GM18499 (cell line): ENCODE data around the gene PIAS1.

Experiments used
- ATAC-seq: cut with Tn5 transposase; IDR thresholded peaks from one replicate; pipeline ENCODE4 v1.9.1; 2021; ENCODE audit warnings: moderate number of reproducible peaks; ENCODE audit not compliant: insufficient read depth, unreplicated experiment

The PIAS1 gene

DNA sequence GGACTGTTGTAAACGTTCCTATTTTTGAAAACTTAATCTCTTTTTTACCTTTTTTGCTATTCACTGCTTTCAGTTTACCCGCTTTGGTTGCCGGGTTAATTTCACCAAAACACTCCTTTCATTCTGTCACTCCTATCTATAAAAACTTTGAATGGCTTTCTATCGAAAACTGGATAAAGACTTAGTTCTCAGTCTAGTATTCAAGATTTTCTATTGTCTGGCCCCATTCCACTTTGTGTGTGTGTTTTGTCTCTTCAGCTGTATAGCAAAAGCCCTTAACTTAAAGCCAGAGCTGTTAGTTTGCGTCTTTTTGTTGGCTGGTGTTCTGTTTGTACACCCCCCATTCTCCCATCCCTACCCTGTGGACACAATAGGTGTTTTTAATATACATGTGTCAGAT is 7.5 kb downstream of the PIAS1 start:
- ATAC-seq, result no peak

DNA sequence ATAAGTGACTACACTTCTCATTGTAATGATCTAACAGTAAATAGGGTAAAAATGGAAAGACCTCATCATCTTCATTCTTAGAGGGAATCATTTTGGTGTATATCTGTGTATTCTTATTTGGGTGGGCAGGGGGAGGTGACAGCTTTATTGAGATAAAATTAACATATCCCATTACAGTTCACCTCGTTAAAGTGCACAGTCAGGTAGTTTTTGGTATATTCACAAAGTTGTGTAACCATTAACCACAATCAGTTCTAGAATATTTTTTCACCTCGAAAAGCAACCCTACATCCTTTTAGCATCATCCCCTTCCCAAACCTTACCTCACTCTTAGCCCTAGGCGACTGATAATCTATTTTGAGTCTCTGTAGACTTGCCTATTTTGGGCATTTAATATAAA is 8.1 kb downstream of the PIAS1 start:
- ATAC-seq, result no peak

DNA sequence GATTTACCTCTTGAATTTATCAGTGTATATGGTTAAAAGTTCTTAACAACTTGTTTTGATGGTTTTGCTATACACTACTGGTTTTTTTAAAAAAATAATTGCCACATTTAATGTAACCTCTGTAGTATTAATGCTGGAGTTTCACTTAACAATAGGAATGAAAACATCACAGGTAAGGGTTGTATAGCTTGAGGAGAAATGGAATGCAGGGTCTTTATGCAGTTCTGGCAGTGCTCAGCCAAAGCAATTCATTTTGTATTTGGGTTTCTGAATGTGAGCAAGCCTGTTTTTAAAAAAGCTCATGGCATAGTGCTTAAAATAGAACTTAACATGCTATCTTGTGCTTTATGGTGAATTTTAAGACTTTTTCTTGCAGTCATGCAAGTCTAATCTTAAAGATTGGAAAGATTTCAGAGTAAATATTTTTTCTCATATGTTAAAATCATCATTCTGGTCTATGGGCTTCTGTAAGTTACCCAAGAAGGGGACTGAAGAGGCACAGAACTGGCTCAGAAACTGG is 8.9 kb downstream of the PIAS1 start:
- ATAC-seq, result no peak

DNA sequence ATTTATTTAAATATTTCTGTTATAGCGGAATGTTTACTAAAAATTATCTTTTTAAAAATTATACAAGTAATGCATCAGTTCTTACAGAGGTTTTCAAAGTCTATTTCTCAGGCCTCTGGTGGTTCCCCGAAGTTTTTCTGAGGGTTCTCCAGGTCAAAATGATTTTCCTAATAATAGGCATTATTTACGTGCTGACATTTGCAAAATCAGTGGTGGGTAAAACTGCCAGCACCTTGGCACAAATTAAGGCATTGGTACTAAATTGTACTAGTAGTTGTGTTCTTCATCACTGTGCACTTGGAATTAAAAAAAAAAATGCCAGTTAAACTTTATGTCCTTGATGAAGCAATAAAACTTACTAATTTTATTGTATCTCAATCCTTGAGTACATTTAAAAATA is 9.5 kb downstream of the PIAS1 start:
- ATAC-seq, result no peak

DNA sequence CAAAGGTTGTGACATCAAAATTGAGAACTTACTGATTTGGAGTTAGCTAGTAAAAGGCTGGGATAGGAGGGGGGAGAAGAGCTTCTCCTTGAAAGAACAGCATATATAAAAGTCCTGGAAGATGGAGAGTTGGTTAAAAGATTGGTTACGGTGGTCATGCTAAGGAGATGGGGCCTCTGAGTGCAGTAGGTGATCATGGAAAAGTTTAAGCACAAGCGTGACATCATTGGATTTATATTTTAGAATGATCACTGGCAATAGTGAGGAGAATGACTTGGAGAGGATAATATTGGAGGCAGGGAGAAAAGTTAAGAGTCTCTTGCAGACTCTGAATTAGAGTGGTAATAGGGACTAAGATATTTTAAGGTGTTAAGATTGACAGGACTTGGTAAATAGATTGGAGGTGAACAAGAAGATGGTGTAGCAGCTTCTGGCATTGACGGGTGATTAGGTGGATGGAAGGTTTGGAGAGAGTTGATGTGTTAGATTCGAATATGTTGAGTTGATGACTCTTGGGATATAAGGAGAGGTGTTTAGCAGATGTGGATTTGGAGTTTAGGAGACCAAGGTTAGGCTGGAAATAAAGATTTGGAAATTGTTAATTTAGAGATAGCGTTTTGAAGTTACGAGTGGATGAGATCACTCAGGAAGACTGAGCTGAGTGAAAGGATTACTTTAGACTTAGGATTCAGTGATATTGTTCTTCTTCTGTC is 19.6 kb downstream of the PIAS1 start:
- no peak for ATAC-seq

DNA sequence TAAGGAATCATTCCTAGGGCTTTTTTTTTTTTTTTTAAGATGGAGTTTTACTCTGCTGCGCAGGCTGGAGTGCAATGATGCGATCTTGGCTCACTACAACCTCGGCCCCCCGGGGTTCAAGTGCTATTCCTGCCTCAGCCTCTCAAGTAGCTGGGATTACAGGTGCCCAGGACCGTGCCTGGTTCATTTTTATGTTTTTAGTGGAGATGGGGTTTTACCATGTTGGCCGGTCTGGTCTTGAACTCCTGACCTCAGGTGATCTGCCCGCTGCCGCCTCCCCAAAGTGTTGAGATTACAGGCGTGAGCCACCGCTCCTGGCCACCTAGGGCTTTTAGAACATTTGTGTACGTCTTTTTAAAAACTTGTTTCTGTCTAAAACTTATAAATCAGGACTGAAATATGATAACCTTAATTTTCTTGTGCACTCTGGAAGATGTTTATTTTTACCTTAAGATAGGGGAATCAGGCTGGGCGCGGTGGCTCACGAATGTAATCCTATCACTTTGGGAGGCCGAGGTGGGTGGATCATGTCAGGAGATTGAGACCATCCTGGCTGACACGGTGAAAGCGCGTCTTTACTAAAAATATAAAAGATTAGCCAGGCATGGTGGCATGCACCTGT is 21.8 kb downstream of the PIAS1 start:
- no peak for ATAC-seq

DNA sequence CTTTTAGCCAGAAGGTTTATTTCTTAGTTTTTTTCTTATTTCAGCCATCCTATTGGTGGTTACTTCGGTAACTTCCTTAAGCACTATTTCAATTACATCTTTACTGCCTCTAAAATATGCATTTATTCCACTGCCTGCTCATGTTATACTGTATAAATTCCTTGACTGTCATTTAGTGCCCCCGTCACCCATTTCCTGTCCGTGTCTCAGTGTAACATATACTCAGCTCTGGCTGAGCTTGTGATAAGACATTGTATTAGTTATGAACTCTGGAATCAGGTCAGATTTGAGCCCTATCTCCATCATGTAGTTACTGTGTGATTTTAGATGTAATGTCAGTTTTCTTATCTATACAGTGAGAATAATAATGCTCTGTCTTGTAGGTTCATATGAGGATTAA is 24.2 kb downstream of the PIAS1 start:
- ATAC-seq, result no peak

DNA sequence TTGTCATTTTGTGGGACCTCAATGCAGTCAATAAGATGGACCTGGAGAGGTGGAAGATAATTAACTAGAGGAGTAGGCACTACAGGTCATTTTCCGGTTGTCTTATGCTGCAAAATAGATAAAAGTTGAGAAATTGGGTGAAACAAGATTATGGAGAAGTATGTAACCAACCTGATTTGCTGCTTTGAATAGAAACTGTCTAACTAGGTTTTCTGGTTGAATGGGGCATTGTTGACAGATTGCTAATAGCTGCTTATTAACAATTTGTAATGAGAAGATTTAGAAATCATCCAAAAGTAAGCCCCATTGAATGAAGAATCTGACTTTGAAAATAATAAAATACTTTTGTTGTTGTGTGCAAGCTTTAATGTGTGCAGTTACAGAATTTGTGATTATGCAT is 26.2 kb downstream of the PIAS1 start:
- no peak for ATAC-seq

DNA sequence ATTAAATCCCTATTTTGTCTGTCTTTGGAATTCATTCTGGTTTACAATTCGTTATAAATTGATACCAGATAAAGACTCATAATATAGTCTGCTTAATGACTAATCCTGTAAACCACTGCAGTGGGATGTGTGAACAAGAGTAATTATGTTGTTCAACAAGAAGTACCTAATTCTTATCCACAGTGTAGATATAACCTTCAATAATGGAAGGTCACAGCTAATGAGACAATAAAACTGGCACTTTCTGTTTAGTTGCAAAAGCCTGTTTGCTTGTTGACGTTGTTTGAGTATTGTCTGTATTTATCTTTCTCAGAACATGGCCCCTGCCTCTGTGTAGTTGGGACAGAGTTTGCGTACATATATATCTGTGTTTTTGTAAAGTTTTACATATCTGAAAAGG is 26.7 kb downstream of the PIAS1 start:
- ATAC-seq, result no peak

DNA sequence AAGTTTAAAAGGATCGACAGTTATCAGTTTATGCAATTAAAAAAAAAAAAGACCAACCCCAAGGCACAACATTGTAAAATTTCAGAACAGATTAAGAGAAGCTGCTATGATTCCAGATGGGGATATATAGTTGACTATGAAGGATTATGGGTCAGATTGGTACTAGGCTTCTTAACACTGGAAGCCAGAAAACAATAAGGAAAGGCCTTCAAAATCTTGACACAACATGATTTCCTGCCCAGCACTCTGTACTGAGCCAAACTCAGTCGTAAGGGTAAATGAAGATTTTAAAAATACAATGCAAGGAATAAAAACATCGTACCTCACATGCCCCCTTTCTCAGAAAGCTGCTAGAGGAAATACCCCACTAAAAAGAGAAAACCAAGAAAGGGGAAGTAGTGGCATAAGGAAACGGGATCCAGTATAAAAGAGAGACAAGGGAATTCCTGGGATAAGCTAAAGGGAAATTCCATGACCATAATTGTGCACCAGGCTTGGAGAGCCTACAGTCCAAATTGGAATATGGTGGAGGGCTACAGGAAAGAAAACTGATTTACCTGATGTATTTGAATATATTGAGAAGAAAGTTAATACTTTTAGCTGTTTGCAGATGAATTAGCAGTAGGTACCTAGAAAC is 27.9 kb downstream of the PIAS1 start:
- ATAC-seq, result no peak

DNA sequence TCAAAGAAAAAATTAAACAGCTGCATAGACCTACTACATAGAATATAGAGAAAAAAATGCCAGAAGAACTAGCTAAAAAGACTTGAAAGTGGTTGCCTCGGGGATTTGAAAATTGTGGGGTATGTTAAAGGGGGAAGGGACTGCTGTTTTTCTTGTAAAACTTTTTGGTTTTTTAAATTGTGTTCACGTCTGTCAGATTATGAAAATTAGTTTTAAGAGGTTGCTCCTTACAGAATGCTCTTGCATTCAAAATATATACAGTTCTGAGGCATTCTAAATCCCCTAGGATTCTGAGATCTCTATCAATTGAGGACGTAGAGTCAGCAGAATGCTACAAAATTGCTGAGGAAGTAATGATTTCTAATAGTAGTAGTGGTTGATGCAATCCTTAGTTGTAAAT is 28.6 kb downstream of the PIAS1 start:
- ATAC-seq, result no peak

DNA sequence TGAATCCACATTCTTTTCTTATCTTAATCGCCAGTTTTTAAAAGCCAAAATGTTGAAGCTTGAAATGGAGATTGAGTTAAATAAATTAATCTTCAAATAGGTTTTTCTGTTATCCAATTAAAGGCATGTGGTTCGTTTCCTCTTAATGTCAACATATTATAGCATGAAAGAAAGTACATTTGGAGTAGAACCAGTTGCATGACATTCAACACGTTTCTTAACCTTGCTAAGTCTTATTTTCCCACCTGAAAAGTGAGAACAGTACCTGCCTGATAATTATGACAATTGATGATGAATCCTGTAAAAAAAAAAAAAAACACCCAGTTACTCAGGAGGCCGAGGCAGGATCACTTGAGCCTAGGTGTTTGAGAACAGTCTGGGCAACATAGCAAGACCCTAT is 29.3 kb downstream of the PIAS1 start:
- no peak for ATAC-seq

DNA sequence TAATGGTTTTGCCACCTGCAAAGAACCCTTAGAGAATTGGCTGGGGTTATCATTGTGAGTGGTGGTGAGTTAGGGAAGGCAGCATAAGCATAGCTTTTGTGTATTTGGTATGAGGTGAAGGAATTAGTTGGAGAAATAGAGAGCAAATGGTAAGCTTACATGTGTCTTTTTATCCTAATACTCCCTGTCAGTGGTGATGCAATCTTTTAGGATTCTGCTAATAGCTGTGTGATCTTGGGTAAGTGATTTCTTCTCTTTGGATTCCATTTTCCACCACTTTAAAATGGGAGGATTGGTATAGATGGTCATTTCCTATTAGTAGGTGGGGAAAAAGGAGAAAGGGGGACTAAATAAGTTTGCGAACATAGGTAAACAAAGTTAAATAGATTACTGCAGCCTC is 30.9 kb downstream of the PIAS1 start:
- no peak for ATAC-seq

DNA sequence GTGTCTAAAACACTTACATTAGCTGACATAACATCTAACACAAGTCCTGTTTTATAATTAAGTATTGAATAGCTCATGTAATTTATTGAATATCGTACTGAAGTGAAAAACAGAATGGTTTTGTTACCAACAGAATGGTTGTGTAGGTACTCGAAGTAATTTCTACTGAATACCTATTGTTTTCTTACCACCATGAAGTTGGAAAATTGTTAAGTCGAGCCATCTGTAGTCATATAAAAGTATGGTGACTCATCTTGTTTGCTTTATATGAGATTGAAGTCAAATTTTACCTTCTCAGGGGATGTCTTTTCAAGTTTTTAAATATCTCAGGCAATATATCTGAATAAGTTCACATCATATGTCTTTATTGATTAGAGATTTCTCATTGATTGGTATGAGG is 37.6 kb downstream of the PIAS1 start:
- no peak for ATAC-seq

DNA sequence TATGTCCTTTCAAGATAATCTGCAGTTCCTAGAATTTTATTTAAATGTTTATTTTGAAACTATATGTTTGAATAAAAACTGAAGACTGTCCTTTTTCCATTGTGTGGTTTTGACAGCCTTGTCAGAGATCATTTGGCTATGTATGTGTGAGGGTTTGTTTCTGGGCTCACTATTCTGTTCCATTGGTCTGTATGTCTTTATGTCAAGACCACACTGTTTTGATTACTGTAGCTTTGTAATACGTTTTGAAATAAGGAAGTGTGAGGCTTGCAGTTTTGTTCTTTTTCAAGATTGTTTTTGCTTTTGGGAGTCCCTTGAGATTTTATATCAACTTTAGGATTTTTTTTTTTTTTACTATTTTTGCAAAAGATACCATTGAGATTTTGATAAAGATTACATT is 42.0 kb downstream of the PIAS1 start:
- no peak for ATAC-seq

DNA sequence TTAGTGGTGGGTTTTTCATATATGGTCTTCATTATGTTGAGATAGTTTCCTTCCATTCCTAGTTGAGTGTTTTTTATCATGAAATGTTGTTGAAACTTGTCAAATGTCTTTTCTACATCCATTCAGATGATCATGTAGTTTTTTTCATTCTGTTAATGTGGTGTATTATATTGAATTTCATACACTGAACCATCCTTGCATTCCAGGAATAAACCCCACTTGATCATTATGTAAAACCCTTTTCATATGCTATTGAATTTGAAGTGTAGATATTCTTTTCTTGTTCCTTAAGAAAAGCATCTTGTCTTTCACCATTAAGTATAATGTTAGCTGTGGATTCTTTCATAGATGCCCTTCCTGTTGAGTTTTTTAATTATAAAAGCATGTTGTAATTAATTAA is 42.9 kb downstream of the PIAS1 start:
- no peak for ATAC-seq

DNA sequence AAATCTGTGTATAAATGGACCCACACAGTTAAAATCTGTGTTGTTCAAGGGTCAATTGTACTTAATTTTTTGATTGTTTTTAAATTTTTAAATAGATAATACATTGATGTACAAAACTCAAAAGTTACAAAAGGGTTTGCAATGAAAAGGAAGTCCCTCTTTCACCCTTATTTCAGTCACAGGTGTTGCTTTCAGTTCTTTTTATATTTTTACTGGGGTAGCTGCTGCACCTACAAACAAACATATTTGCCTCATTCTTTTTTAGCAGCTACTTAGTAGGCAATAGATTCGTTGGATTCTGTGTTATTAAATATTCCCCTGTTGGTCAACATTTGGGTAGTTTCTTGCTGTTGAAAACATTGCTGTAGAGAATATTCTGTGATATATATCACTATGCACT is 44.4 kb downstream of the PIAS1 start:
- no peak for ATAC-seq

DNA sequence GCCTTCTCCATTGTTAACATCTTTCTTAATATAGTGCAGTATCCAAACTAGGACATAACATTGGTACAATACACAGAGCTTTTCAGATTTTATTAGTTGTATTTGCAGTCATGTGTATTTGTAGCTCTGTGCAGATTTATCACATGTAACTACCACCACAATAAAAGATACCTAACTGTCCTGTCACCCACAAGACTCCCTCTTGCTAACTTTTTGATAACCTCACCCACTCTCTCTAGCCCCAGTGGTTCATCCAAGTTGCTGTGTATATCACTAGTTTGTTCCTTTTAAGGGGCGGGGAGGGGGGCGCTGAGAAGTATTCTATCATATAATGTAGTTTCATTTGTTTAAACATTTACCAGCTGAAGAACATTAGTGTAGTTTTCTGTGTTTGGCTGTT is 46.1 kb downstream of the PIAS1 start:
- ATAC-seq, result no peak

DNA sequence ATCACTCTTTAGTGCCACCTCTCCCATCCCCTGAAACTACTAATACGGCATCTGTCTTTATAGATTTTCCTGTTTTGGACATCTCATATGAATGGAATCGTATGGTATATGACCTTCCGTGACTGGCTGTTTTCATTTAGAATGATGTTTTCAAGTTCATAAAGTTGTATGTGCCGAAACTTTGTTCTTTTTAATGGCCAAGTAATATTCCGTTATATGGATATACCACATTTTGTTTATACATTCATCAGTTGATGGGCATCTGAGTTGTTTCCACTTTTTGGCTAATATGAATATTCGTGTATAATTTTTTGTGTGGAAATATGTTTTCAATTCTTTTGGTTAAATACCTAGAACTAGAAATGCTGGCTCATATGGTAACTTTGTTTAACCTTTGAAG is 49.5 kb downstream of the PIAS1 start:
- no peak for ATAC-seq

DNA sequence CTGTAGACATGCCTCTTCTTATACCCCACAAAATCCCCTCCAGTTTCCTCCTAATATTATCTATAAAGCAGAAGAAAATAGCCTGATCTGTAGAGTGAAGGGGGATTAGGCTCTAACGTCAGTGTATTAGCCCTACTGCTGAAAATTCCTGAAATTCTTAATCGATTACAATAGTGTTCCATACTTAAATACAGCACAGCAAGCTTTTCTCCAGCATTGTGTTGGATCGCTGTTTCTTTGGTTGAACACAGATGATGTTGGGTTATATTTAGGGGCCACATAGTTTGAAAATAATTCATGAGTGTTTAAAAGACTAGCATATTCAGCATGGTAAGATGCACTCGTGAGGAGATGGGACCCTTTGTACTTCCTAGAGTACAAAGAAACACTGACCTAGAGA is 52.5 kb downstream of the PIAS1 start:
- ATAC-seq, result no peak

DNA sequence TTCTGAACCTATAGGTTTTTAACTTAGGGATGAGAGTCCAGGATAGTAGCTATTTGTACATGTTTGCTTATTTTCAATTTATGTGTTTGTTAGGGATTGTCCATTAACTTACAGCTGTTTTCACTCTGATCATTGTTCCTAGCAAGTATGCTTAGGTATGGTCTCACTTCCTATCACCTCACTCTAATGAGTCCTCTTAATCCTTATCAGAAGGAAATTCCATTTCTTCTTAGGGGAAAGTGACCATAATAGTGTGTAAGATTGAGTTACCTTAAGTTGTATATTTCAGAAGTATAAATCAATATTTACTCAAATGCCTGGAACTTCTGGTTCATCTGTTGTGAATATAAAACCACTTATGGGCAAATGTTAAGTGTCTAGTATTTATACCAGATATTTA is 53.0 kb downstream of the PIAS1 start:
- ATAC-seq, result no peak

DNA sequence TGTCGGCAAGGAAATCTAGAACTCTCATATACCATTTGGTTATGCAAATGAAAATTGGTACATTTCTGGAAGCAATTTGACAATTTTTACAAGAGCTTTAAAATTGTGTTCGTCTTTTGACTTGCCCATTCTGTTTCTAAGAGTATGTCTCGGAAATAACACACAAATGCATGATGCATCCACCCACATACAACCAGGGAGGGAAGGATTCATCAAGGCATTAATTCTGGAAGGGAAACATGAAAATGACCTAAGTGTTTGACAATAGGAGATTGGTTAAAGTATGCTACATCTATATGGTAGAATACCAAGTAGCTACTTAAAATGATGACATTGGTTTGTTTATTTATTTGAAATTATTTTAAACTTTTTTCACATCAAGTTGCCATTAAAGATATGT is 58.6 kb downstream of the PIAS1 start:
- ATAC-seq, result no peak
